ENCODE data around the gene HLA-A.

Gene HLA-A

DNA sequence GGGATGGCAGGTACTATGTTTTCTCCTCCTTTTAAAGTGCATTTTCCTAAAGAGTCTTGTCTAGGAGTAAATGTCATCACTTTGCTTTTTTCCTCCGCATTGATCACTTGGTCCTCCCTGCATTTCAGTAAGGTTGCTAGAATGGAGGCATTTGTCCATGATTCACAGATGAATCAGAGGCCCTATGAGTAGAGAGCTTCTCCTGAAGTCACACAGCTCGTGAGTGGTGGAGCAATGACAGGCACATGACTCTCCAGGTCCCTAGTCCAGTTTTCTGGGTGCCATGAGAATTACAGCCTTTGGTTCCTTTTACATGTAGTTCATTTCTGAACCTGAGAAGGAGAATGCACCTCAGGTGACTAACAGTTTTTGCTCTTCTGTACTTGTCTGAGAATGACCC, 50.5 kb downstream of the HLA-A start:
- DNase-seq, result no peak

DNA sequence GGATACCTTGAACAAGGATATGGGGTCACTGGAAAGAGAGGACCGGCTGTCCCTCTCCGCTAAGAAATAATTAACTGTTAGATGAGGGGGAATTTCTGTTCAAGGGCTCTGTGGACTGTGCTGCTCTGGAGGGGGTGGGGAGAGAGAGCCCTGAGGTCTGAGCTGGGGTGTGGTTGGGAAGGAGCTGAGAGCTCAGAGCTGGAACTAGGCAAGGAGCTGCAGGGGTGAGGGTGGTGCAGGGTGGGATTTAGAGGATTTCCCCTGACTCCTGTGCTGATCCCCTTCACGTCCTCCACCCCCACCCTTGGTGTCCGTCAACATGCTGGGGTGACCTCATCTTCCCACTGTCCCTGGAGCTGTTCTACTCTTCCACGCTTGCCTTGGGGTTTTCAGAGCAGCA, 52.5 kb downstream of the HLA-A start:
- DNase-seq, result no peak

DNA sequence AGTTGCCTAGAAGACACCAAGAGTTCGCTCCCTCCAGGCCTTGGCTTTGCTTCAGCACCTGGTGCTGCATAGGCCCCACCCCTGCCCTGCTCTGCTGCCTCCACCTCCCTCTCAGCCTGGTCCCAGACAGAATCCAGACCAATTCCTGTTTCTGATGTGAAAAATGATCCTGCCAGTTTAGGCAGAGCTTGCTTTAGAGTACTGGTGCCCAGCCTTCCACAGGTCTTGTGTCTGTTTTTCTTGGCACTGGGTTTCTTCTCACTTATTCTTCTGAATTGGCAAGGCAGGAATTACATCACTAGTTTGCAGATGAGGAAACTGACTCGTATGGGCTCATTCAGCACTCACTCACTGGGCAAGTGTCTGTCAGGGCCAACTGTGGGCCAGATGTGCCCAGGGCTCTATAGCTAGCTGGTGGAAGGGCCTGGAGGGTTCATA, 53.0 kb downstream of the HLA-A start:
- DNase-seq, result no peak

Measured in hematopoietic multipotent progenitor cell treated with erythropoietin and hydrocortisone succinate and interleukin-3 and kit ligand, for 8 days (in vitro differentiated cells).